ENCODE measurements around the gene TOP3A. TPM values are rescaled to one million over a fixed set of nuclear protein-coding genes. Genes with fewer than 3 reads are reported as not detected.

Gene TOP3A
- total RNA-seq, 2 donors from 2014 or later, result 18.4 to 37.1 TPM

- no peak overlapping the region for H3K4me3 ChIP-seq
- no peak for DNase-seq (ENCODE audit: low spot score)
- H3K27ac ChIP-seq, result no peak overlapping the region
- H3K27me3 ChIP-seq (replicated peaks; ENCODE audit: insufficient read depth), result no peaks in the 10 kb centered on the region
- WGBS, result 84% methylated on average over 28 of the region's 28 CpGs
- H3K4me1 ChIP-seq (replicated peaks), result no peaks in the 10 kb centered on the region
- intact Hi-C loops (cut with DNase I), result no loop called here
- peaks cover 8% of the 10 kb centered on the region in 2 donors for H3K36me3 ChIP-seq
- no peaks in the 10 kb centered on the region for H3K9me3 ChIP-seq
- TF ChIP-seq POLR2AphosphoS5 (IDR thresholded peaks at IDR 0.05), result no peak
- TF ChIP-seq CTCF (IDR thresholded peaks at IDR 0.05), result no peak
- TF ChIP-seq POLR2A (IDR thresholded peaks at IDR 0.05), result no peak
Measured at GRCh38 chr17:18241229-18241871, 73.4 kb downstream of the TOP3A start.

GRCh38 chr17:18240449-18240848, 74.3 kb downstream of the TOP3A start:
- no peak for DNase-seq (ENCODE audit: low spot score)
- Histone ChIP-seq H3K27me3 (replicated peaks; ENCODE audit: insufficient read depth) (no peaks in the 10 kb centered on the region), H3K27ac (no peak overlapping the region), H3K9me3 (no peaks in the 10 kb centered on the region), H3K4me1 (replicated peaks) (no peaks in the 10 kb centered on the region), H3K36me3 (peaks cover 4 to 7% of the 10 kb centered on the region in 2 donors), H3K4me3 (no peak overlapping the region)
- intact Hi-C loops (cut with DNase I), result no loop called here
- TF ChIP-seq CTCF (IDR thresholded peaks at IDR 0.05), result no peak
- no peak for TF ChIP-seq POLR2A (IDR thresholded peaks at IDR 0.05)
- no peak for TF ChIP-seq POLR2AphosphoS5 (IDR thresholded peaks at IDR 0.05)
- WGBS, result 88% methylated on average over 19 of the region's 19 CpGs

- TF ChIP-seq POLR2A (IDR thresholded peaks at IDR 0.05) (no peak), POLR2AphosphoS5 (IDR thresholded peaks at IDR 0.05) (no peak), CTCF (IDR thresholded peaks at IDR 0.05) (no peak)
- WGBS, result 93% methylated on average over 18 of the region's 18 CpGs
Measured at GRCh38 chr17:18238299-18238698, 76.5 kb downstream of the TOP3A start.

GRCh38 chr17:18237461-18237860, 77.3 kb downstream of the TOP3A start:
- TF ChIP-seq POLR2AphosphoS5 (IDR thresholded peaks at IDR 0.05) (no peak), POLR2A (IDR thresholded peaks at IDR 0.05) (no peak), CTCF (IDR thresholded peaks at IDR 0.05) (no peak)
- 85% methylated on average over 20 of the region's 20 CpGs for WGBS
- Histone ChIP-seq H3K36me3 (no peaks in the 10 kb centered on the region), H3K4me3 (no peak overlapping the region), H3K4me1 (replicated peaks) (no peaks in the 10 kb centered on the region), H3K27me3 (replicated peaks; ENCODE audit: insufficient read depth) (no peaks in the 10 kb centered on the region), H3K27ac (no peak overlapping the region), H3K9me3 (no peaks in the 10 kb centered on the region)
- intact Hi-C loops (cut with DNase I), result no loop called here
- DNase-seq (ENCODE audit: low spot score), result no peak

More at GRCh38 chr17:18238299-18238698, 76.5 kb downstream of the TOP3A start:
- H3K36me3 ChIP-seq, result no peaks in the 10 kb centered on the region
- intact Hi-C loops (cut with DNase I), result no loop called here
- no peaks in the 10 kb centered on the region for H3K4me1 ChIP-seq (replicated peaks)
- no peaks in the 10 kb centered on the region for H3K9me3 ChIP-seq
- H3K27me3 ChIP-seq (replicated peaks; ENCODE audit: insufficient read depth), result no peaks in the 10 kb centered on the region
- H3K27ac ChIP-seq, result no peak overlapping the region
- H3K4me3 ChIP-seq, result no peak overlapping the region
- no peak for DNase-seq (ENCODE audit: low spot score)

GRCh38 chr17:18236494-18236893, 78.3 kb downstream of the TOP3A start:
- no peak for DNase-seq (ENCODE audit: low spot score)
- intact Hi-C loops (cut with DNase I), result no loop called here
- Histone ChIP-seq H3K4me3 (no peak overlapping the region), H3K27ac (no peak overlapping the region), H3K9me3 (no peaks in the 10 kb centered on the region), H3K36me3 (no peaks in the 10 kb centered on the region), H3K27me3 (replicated peaks; ENCODE audit: insufficient read depth) (no peaks in the 10 kb centered on the region), H3K4me1 (replicated peaks) (no peaks in the 10 kb centered on the region)
- WGBS, result 89% methylated on average over 18 of the region's 18 CpGs
- TF ChIP-seq POLR2A (IDR thresholded peaks at IDR 0.05) (no peak), CTCF (IDR thresholded peaks at IDR 0.05) (no peak), POLR2AphosphoS5 (IDR thresholded peaks at IDR 0.05) (no peak)

All from prostate gland (tissue), 2 donors.